ENCODE results near the gene ADAMTS2. TPM values are rescaled to one million over a fixed set of nuclear protein-coding genes. Genes with fewer than 3 reads are reported as not detected.
A peak's percentile ranks its signal among the peaks of the same experiment; 100 is the strongest.

Gene ADAMTS2
- total RNA-seq, 6 experiments from 2014 or later, result 31.5 to 38.4 (median 34.1) TPM

DNA sequence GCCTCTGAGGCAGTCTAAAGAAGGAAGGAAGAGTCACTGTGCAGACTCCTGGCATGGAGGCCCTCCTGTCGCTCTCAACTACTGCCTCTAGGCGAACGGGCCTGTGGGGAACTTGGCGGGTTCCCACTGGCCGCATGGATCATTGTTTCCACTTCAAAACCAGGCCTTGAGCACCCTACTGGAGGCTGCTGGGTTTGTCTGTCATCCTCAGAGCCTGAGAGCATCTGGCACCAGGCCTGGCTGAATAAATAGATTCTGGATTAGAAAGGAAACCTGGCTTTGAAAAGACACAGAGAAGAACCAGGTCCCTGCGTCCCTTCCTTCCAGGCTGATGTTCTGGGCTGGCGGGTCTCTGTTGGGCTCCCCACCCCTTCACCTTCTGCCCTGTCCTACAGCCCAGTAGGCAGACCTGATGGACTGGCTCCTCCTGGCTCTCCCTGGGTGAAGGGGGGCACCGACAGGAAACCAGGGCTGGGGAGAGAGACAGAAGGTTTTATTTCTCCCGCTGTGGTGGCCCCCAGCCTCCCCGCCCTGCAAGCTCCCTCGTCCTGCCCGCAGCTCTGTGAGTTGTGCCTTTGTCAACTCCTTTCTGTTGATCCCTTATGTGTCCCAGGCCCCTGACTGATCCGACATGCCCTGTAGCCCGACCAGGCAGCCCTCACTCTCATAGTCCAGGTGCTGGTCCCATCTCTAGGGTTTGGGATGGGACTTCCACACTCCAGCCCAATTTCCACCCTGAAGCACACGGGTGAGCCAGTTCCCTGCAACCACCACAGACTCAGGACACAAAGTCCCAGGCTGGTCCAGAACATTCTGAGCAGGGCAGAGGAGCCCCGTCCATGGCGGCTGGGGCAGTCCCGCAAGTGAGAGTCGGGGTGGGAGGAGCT, 50.1 kb downstream of the ADAMTS2 start:
- H3K36me3 Mint-ChIP-seq (ENCODE audit: low read depth), result peaks cover 17% of the 10 kb centered on the region
- DNase-seq, result peak; percentile 61
- peak overlapping the region; percentile 60 for H3K27ac Mint-ChIP-seq
- H3K4me1 Mint-ChIP-seq (ENCODE audit: low read depth), result peaks cover 29% of the 10 kb centered on the region
- peak; percentile 26; the same call in 1 of the 2 replicates for TF ChIP-seq CTCF (IDR thresholded peaks at IDR 0.05)
- H3K27me3 Mint-ChIP-seq (ENCODE audit: insufficient read depth), result peaks cover 1% of the 10 kb centered on the region; the same call in 1 of the 2 replicates
- H3K9me3 Mint-ChIP-seq, result no peaks in the 10 kb centered on the region; the same call in 1 of the 2 replicates
- no peak overlapping the region; the same call in 1 of the 2 replicates for H3K4me3 Mint-ChIP-seq

DNA sequence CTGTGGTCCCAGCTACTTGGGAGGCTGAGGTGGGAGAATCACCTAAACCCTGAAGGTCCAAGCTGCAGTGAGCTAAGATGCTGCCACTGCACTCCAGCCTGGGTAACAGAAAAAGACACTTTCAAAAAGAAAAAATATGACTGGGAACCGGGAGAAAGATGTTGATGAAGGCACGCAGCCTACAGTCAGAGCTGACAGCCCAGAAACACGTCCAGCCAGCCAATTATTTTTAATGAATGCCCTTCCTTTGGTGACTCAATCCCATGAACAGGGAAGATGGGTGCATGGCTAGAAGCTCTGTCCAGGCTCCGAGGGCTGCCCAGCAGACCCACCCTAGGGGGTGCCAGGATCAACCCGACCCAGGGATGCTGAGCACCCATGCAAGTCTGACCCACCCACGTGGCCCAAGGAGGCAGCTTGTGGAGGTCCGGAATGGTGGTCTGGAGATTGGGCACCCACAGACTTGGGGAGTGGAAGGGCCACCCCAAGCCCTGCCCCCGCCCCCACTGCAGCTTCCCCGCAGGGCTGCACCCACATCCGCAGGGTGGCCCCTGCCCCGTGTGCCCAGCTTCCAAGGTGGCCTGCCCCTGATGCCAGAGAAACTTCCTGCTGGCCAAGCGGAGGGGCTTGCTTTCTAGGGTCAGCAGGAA, 51.0 kb downstream of the ADAMTS2 start:
- Mint-ChIP-seq H3K9me3 (no peaks in the 10 kb centered on the region; the same call in 1 of the 2 replicates), H3K27me3 (ENCODE audit: insufficient read depth) (peaks cover 1% of the 10 kb centered on the region; the same call in 1 of the 2 replicates), H3K4me1 (ENCODE audit: low read depth) (peaks cover 37% of the 10 kb centered on the region), H3K36me3 (ENCODE audit: low read depth) (peaks cover 23% of the 10 kb centered on the region), H3K27ac (peak overlapping the region; percentile 63), H3K4me3 (no peak overlapping the region)
- no peak for TF ChIP-seq CTCF (IDR thresholded peaks at IDR 0.05)
- no peak for DNase-seq

DNA sequence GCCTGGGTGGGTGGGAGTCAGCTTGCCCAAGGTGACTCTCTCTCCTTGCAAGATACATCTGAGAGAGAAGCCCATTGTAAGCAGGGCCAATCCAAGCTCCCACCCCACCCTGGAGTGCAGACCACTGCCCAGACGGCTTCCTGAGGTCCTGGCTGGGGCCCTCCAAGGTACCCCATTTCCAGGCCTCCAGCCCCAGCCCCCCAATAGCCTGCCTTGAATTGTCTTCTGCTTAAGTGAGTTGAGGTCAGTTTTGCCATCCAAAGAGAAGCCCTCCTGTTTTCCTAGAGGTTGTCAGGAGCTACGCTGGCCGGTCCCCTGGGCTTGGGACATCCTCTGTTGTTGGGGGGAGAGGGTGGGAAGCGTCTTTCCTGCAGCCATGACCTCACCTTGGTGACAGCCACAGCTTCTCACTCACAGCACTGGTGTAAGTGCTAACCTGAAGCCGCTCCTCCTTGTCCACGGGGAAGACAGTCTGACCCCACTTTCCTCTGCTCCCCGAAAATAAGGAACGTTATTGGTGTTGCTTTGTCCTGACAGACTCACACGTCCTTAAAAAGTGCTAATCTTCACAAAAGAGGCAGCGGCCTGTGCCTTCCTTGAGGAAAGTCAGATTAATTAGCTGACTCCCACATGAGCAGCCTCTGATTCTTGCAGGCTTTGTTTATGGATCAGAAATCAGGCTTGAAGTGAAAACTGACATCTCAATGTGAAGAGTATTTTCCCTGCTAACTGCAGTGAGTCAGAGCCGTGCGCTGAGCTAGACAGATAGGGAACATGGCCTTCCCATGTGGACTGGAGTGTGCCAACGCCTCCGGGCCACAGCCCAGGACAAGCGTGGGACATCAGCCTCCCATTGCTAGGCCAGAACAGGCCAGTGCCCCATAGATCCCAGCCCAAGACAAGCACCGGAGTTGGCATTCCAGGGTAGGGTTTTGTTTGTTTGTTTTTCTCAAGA, 52.3 kb downstream of the ADAMTS2 start:
- Mint-ChIP-seq H3K4me1 (ENCODE audit: low read depth) (peaks cover 37% of the 10 kb centered on the region), H3K27me3 (ENCODE audit: insufficient read depth) (peaks cover 1% of the 10 kb centered on the region; the same call in 1 of the 2 replicates), H3K4me3 (peak overlapping the region; percentile 28; the same call in 1 of the 2 replicates), H3K36me3 (ENCODE audit: low read depth) (peaks cover 15% of the 10 kb centered on the region), H3K27ac (peak overlapping the region; percentile 81), H3K9me3 (no peaks in the 10 kb centered on the region)
- no peak for DNase-seq
- no peak for TF ChIP-seq CTCF (IDR thresholded peaks at IDR 0.05)

DNA sequence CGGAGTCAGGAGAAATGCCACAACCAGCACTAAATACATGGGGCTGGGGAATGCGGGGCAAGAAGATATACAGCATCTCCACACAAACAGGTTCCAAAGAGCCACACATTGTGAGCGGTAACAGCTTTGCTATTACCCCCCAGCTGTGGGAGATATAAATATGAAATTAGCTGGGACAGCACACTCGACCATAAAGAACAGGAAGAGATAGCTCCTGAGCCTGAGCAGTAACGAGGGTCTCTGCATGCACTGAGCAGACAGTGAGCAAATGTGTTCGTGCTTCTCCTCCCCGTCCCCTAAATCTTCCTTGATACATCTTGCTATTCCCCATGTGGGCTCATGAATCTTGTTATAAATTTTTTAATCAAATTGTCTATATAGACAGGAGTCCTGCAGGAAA, 53.1 kb downstream of the ADAMTS2 start:
- Mint-ChIP-seq H3K27me3 (ENCODE audit: insufficient read depth) (peaks cover 1% of the 10 kb centered on the region; the same call in 1 of the 2 replicates), H3K9me3 (no peaks in the 10 kb centered on the region)

More for the DNA sequence above, 53.1 kb downstream of the ADAMTS2 start:
- peaks cover 15% of the 10 kb centered on the region for H3K36me3 Mint-ChIP-seq (ENCODE audit: low read depth)
- no peak for TF ChIP-seq CTCF (IDR thresholded peaks at IDR 0.05)
- no peak overlapping the region for H3K27ac Mint-ChIP-seq
- DNase-seq, result no peak
- peaks cover 37% of the 10 kb centered on the region for H3K4me1 Mint-ChIP-seq (ENCODE audit: low read depth)
- H3K4me3 Mint-ChIP-seq, result no peak overlapping the region
